Measurements from ENCODE around the gene SLC38A9. TPM values are rescaled to one million over a fixed set of nuclear protein-coding genes. Genes with fewer than 3 reads are reported as not detected.
A peak's percentile ranks its signal among the peaks of the same experiment; 100 is the strongest.

Gene SLC38A9
- polyA plus RNA-seq, 1 donor (not counting 4 experiments of a cell fraction or from before 2014, with no cell fraction given), result 43.3 TPM

DNA sequence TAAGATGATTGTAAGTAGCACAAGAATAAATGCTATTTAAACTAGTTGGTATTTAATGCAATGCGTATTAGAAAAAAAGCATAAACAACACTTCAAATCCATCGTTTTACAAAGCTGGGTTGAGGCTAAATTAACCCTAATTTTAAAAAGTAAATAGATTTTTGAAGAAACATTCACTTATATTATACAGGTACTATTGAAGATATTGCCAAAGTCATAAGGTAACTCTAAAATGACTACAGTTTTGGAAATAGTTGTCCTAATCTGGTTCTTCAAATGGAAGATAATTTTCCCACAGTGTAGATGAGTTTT, 20.1 kb downstream of the SLC38A9 start:
- H3K9me3 ChIP-seq (ENCODE audit: control insufficient read depth, low read depth, low read length), result no peaks in the 10 kb centered on the region
- H3K4me3 ChIP-seq (ENCODE audit: control insufficient read depth in 2 of 3, extremely low read depth in 1 of 3, insufficient read depth in 2 of 3, low read depth in 1 of 3, low read length in 3 of 3), result no peak overlapping the region
- H3K27me3 ChIP-seq (ENCODE audit: control insufficient read depth, extremely low read depth, insufficient read depth, low read length), result no peaks in the 10 kb centered on the region
- no peak overlapping the region for H2AFZ ChIP-seq (ENCODE audit: control insufficient read depth, low read length)
- no peaks in the 10 kb centered on the region for H3K9me1 ChIP-seq (ENCODE audit: control insufficient read depth, extremely low read depth, insufficient read depth, low read length)
- no peak overlapping the region for H3K27ac ChIP-seq (ENCODE audit: control insufficient read depth, insufficient read depth, low read length)
- H3K4me1 ChIP-seq (ENCODE audit: control insufficient read depth, extremely low read depth, insufficient read depth, low read length), result no peaks in the 10 kb centered on the region
- no peaks in the 10 kb centered on the region for H3K79me2 ChIP-seq (ENCODE audit: control insufficient read depth, insufficient read depth, low read length)
- TF ChIP-seq, protein P1, sequence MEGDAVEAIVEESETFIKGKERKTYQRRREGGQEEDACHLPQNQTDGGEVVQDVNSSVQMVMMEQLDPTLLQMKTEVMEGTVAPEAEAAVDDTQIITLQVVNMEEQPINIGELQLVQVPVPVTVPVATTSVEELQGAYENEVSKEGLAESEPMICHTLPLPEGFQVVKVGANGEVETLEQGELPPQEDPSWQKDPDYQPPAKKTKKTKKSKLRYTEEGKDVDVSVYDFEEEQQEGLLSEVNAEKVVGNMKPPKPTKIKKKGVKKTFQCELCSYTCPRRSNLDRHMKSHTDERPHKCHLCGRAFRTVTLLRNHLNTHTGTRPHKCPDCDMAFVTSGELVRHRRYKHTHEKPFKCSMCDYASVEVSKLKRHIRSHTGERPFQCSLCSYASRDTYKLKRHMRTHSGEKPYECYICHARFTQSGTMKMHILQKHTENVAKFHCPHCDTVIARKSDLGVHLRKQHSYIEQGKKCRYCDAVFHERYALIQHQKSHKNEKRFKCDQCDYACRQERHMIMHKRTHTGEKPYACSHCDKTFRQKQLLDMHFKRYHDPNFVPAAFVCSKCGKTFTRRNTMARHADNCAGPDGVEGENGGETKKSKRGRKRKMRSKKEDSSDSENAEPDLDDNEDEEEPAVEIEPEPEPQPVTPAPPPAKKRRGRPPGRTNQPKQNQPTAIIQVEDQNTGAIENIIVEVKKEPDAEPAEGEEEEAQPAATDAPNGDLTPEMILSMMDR (optimal IDR thresholded peaks at IDR 0.05 in 1 of 3, IDR thresholded peaks at IDR 0.05 in 1 of 3, conservative IDR thresholded peaks at IDR 0.05 in 1 of 3; ENCODE audit: extremely low read depth in 1 of 3, insufficient read depth in 2 of 3, low read length in 3 of 3), result no peak
- no peak for TF ChIP-seq EZH2 (IDR thresholded peaks at IDR 0.05; ENCODE audit: low read length)
- H3K4me2 ChIP-seq (ENCODE audit: control insufficient read depth, extremely low read depth, insufficient read depth, low read depth, low read length), result no peak overlapping the region
- dilution Hi-C loops (cut with MboI; ENCODE audit: extremely low pct_ligation_motif_present, low sequenced_read_pairs), result no loop called here
- no peak for FAIRE-seq
- no peaks in the 10 kb centered on the region for H4K20me1 ChIP-seq (ENCODE audit: control insufficient read depth, extremely low read depth, insufficient read depth, low read length)
- no peaks in the 10 kb centered on the region for H3K36me3 ChIP-seq (ENCODE audit: control insufficient read depth in 2 of 2, extremely low read depth in 1 of 2, insufficient read depth in 2 of 2, low read length in 2 of 2)
- DNase-seq (ENCODE audit: low read depth, low spot score), result no peak
- H3K9ac ChIP-seq (ENCODE audit: control insufficient read depth, extremely low read depth, insufficient read depth, low read length), result no peak overlapping the region

DNA sequence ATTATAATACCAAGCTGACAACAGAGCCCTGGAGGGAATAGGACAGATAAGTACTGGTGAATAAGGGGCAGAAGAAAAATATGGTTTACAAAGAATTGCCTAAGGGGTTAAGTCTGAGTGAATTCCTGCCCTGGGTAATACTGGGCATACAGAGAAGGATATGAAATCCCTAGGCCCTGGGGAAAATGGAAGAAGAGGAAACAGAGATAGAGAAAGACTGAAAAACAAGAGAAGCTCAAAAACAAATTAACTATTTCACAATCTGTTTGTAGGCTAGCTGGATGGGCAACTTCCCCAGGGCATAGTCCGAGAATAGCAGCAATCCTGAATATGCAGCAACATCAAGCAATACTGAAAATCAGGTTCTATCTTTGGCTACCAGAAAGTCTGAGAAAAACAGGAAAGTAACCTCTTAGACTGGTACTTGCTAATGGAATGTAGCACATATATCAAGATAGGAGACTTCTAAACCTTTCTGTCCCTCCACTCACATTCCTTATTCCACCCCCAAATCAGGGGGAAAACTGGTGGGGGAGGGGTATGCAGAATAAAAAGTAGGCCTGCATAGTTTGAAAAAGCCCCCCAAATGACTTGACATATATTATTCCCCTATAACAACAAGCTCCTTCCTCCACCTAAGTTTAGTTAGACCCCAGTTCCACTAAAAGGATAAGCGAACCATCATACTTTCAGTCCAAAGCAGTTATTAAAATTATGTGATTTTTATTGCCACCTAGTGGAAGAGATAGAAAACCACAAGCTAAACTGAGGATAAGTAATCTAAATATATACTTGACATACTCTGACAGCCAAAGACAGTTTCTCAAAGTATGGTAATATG, 20.6 kb downstream of the SLC38A9 start:
- Histone ChIP-seq H3K36me3 (ENCODE audit: control insufficient read depth in 2 of 2, extremely low read depth in 1 of 2, insufficient read depth in 2 of 2, low read length in 2 of 2) (no peaks in the 10 kb centered on the region), H3K4me1 (ENCODE audit: control insufficient read depth, extremely low read depth, insufficient read depth, low read length) (no peaks in the 10 kb centered on the region), H4K20me1 (ENCODE audit: control insufficient read depth, extremely low read depth, insufficient read depth, low read length) (no peaks in the 10 kb centered on the region), H3K79me2 (ENCODE audit: control insufficient read depth, insufficient read depth, low read length) (no peaks in the 10 kb centered on the region), H3K9ac (ENCODE audit: control insufficient read depth, extremely low read depth, insufficient read depth, low read length) (no peak overlapping the region), H3K4me3 (ENCODE audit: control insufficient read depth in 2 of 3, extremely low read depth in 1 of 3, insufficient read depth in 2 of 3, low read depth in 1 of 3, low read length in 3 of 3) (no peak overlapping the region), H3K27me3 (ENCODE audit: control insufficient read depth, extremely low read depth, insufficient read depth, low read length) (no peaks in the 10 kb centered on the region), H3K9me1 (ENCODE audit: control insufficient read depth, extremely low read depth, insufficient read depth, low read length) (no peaks in the 10 kb centered on the region), H3K4me2 (ENCODE audit: control insufficient read depth, extremely low read depth, insufficient read depth, low read depth, low read length) (no peak overlapping the region), H2AFZ (ENCODE audit: control insufficient read depth, low read length) (no peak overlapping the region), H3K27ac (ENCODE audit: control insufficient read depth, insufficient read depth, low read length) (no peak overlapping the region), H3K9me3 (ENCODE audit: control insufficient read depth, low read depth, low read length) (no peaks in the 10 kb centered on the region)
- dilution Hi-C loops (cut with MboI; ENCODE audit: extremely low pct_ligation_motif_present, low sequenced_read_pairs), result no loop called here
- DNase-seq (ENCODE audit: low read depth, low spot score) (no peak), FAIRE-seq (no peak)
- no peak for TF ChIP-seq EZH2 (IDR thresholded peaks at IDR 0.05; ENCODE audit: low read length)
- TF ChIP-seq, protein P1 (optimal IDR thresholded peaks at IDR 0.05 in 1 of 3, IDR thresholded peaks at IDR 0.05 in 1 of 3, conservative IDR thresholded peaks at IDR 0.05 in 1 of 3; ENCODE audit: extremely low read depth in 1 of 3, insufficient read depth in 2 of 3, low read length in 3 of 3), result peak in 2 of 3 experiments; percentile 31 to 39

All from keratinocyte (primary cell).